Cardiac fibroblast (primary cell): ENCODE data around the gene KCNK5.

Experiments
- DNase-seq, 2 donors: peaks; one replicate each; pipeline versions ENCODE4 v3.0.0 to v3.0.0-alpha.2; 2010; ENCODE audit warnings: low read depth in 2 of 2
- H3K4me3 ChIP-seq, 2 donors: replicated peaks in 1 of 2; 1 replicate in 1 of 2; 2 replicates in 1 of 2; pipeline ENCODE4 v1.5.1; 2011; ENCODE audit warnings: low read depth in 2 of 2, low read length in 2 of 2, mild to moderate bottlenecking in 2 of 2, moderate library complexity in 1 of 2
- TF ChIP-seq, protein P1 (sequence below): IDR thresholded peaks from one replicate; pipeline ENCODE4 v1.5.1; 2011; ENCODE audit warnings: low read depth, mild to moderate bottlenecking, low read length, inconsistent platforms

Gene KCNK5

DNA sequence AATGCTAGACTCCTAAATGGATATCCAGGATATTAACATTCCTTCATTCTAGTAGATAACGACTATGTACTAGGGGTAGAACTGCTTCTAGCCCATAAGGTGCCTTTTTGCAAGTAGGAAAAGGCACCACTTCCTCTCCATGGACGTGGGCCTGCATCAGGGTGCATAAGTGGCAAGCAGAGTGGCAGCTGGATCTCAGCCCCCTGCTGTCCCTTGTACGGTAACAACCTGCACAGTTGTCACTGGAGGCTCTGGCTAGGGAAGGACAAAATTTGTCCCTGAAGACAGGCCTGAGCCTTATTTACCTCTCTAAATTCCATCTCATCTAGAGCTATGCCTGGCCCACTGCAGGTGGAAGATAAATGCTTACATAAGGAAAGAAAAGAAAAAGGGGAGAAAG lies 71.8 kb downstream of the KCNK5 start:
- TF ChIP-seq, protein P1, sequence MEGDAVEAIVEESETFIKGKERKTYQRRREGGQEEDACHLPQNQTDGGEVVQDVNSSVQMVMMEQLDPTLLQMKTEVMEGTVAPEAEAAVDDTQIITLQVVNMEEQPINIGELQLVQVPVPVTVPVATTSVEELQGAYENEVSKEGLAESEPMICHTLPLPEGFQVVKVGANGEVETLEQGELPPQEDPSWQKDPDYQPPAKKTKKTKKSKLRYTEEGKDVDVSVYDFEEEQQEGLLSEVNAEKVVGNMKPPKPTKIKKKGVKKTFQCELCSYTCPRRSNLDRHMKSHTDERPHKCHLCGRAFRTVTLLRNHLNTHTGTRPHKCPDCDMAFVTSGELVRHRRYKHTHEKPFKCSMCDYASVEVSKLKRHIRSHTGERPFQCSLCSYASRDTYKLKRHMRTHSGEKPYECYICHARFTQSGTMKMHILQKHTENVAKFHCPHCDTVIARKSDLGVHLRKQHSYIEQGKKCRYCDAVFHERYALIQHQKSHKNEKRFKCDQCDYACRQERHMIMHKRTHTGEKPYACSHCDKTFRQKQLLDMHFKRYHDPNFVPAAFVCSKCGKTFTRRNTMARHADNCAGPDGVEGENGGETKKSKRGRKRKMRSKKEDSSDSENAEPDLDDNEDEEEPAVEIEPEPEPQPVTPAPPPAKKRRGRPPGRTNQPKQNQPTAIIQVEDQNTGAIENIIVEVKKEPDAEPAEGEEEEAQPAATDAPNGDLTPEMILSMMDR: no peak
- H3K4me3 ChIP-seq: no peak overlapping the region
- no peak for DNase-seq

DNA sequence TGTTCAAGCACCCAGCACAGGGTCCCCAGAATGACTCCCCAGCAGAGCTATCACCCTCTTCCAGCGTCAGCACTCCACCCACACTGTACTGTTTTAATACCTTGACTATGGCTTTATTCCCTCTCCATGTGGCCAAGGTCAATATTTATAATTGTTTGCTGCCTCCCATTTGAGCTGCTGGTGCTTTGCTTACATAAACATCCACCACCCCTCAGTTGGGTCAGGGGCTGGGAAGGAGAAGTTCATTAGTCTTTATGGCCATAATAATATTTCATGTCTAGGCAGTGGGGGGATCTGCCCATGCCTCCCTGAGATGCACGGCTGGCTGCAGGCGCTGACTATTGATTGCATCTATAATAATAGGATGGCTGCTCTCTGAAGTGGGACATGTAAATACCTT lies 72.5 kb downstream of the KCNK5 start:
- TF ChIP-seq, protein P1: no peak
- no peak for DNase-seq
- no peak overlapping the region for H3K4me3 ChIP-seq

DNA sequence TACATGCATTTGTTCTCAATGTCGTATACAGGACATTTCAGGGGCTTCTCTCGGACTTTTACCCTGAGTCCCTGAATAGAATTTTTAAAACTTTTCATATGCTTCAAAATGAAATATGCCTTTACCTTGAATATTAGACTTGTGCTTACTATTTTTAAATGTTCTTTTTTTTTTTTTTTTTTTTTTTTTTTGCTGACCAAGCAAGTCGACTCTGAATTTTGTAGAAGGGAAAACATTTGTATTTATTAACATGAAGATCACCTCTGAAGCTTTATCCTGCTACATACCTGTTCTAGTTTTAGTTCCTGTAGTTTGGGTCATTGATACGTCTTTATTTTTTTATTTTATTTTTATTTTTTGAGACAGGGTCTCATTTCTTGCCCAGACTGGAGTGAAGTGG lies 74.6 kb downstream of the KCNK5 start:
- no peak for DNase-seq
- TF ChIP-seq, protein P1: no peak
- H3K4me3 ChIP-seq: no peak overlapping the region

DNA sequence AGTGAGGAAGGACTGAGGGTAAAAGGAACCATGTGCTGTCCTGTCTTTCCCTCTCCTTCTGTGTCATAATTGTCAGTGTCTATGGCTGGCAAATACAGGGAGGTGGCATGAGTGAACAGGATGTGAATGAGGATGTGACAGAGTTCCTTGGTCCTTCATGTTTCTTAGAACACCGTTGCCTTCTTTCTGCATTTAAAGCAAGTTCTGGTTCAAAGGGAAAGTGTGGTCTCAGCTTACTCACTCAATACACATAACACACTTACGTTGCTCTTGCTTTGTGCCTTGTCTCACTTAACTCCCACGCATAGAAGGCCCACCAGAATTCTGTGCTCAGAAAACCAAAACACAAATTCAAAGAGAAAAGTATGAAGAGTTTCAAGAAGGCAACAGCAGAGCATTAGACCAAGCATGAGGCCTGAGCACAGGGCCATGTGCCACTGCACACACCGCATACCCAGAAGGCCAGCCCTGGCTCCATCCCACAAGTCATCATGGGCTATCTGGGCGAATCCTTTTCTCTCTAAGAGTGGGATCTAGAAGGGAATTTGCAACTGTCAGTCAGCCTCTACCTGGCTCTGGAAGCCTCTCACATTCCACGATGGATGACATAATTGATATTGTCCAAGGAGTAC lies 75.4 kb downstream of the KCNK5 start:
- TF ChIP-seq, protein P1: no peak
- no peak for DNase-seq
- no peak overlapping the region for H3K4me3 ChIP-seq

DNA sequence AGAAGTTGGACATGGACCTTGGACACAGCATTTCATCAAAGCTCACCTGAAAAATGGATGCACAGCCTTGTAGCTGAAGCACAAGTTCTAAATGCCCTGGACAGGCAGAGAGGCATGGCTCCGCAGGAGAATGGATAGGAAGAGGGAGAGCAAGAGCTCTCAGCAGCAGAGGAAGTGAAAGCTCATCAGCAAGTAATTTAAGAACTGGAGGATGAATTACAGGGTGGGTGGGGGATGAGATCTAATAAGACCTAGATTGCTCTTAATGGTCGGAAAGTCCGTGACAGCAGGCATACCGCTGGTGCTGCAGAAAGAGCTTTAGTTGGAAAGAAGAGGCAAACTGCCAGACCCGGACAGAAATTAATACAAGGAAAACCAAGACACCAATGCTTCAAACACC lies 77.0 kb downstream of the KCNK5 start:
- no peak overlapping the region for H3K4me3 ChIP-seq
- DNase-seq: no peak
- TF ChIP-seq, protein P1: no peak

DNA sequence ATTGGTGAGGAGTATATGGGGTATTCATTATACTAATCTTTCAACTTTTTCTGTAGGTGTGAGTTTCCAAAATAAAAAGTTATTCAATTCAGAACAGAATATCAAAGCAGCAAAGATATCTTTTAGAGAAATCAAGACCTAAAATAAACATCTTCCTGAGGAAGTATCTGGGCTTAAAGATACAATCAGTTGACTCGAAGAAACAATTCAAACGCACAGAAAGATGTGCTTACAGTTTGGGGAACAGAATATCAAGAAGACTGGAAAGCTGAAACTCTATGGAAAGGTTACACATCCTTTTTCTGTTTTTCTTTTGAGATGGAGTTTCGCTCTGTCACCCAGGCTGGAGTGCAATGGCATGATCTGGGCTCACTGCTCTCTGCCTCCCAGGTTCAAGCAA lies 78.1 kb downstream of the KCNK5 start:
- H3K4me3 ChIP-seq: no peak overlapping the region
- no peak for DNase-seq
- TF ChIP-seq, protein P1: no peak
